Measurements from ENCODE around the gene POU2F3.

DNA sequence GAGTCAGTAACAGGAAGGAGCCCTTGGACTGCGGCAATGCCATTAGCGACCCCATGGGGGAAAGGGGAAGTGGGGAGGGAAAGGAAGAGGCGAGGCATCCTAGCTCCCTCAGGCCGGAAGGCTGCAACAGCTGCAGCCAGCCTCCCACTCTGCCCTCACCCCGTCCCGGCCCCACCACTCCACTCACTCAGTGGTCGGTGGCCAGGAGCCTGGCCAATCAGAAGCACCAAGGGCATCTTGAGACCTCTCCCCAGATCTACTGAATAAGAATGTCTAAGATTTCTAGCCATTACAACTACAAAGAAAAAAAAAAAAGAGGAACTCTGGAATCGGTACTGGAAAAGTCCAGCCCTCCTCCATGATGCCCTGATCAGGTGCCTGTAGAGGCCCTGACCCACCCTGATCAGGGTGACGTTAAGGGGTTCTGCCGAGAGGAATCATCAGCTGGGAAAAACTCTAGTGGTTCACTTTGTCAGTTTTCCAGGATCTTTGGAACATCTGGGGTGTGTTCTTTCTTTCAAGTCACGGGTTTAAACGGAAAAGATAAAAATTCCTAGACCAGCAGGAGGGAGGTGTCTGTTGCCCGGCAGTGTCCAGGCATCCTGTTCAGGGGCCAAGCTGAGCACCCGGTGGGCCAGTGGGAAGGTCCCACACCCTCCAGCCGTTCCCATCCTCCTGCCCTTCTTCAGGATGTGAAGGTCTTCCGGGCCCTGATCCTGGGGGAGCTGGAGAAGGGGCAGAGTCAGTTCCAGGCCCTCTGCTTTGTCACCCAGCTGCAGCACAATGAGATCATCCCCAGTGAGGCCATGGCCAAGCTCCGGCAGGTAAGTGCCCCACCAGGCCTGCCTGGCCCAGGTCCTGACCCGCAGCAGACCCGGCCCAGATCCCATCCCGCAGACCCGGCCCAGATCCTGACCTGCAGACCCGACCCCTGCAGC is 14.7 kb upstream of the POU2F3 start:
- TF ChIP-seq MXI1 (IDR thresholded peaks at IDR 0.05; ENCODE audit: borderline replicate concordance, low read depth, low read length) (no peak), CEBPB (IDR thresholded peaks at IDR 0.05; ENCODE audit: low read depth, low read length) (no peak)
- TF ChIP-seq, protein P1, sequence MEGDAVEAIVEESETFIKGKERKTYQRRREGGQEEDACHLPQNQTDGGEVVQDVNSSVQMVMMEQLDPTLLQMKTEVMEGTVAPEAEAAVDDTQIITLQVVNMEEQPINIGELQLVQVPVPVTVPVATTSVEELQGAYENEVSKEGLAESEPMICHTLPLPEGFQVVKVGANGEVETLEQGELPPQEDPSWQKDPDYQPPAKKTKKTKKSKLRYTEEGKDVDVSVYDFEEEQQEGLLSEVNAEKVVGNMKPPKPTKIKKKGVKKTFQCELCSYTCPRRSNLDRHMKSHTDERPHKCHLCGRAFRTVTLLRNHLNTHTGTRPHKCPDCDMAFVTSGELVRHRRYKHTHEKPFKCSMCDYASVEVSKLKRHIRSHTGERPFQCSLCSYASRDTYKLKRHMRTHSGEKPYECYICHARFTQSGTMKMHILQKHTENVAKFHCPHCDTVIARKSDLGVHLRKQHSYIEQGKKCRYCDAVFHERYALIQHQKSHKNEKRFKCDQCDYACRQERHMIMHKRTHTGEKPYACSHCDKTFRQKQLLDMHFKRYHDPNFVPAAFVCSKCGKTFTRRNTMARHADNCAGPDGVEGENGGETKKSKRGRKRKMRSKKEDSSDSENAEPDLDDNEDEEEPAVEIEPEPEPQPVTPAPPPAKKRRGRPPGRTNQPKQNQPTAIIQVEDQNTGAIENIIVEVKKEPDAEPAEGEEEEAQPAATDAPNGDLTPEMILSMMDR (conservative IDR thresholded peaks at IDR 0.05; ENCODE audit: low read depth, low read length): no peak
- TF ChIP-seq, protein P2, sequence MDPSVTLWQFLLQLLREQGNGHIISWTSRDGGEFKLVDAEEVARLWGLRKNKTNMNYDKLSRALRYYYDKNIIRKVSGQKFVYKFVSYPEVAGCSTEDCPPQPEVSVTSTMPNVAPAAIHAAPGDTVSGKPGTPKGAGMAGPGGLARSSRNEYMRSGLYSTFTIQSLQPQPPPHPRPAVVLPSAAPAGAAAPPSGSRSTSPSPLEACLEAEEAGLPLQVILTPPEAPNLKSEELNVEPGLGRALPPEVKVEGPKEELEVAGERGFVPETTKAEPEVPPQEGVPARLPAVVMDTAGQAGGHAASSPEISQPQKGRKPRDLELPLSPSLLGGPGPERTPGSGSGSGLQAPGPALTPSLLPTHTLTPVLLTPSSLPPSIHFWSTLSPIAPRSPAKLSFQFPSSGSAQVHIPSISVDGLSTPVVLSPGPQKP (IDR thresholded peaks at IDR 0.05; ENCODE audit: borderline replicate concordance, low read depth, low read length): no peak
